SK-N-SH (cell line): Measurements from ENCODE around the gene SUMO2. TPM values are rescaled to one million over a fixed set of nuclear protein-coding genes. Genes with fewer than 3 reads are reported as not detected.

Source experiments
- CTCF ChIA-PET: fragments of 300-600, 350-600 bp; formaldehyde crosslinking; extraction: SDS; loops from one replicate; lab custom pipeline; 2021; lab: Yijun Ruan, JAX
- POLR2A ChIA-PET: fragments of 350-600 bp; sonication (Branson Sonifier 250); formaldehyde crosslinking; extraction: SDS; loops from one replicate; lab custom pipeline; 2020; ENCODE audit warnings: antibody characterized with exemption, inconsistent platforms; lab: Yijun Ruan, JAX
- DNase-seq: peaks from one replicate; pipeline ENCODE4 v3.0.0; 2012
- H2AFZ ChIP-seq: fragments of 200-600 bp; sonication (generic); 2 replicates; pipeline ENCODE4 v1.8.1; 2016; ENCODE audit warnings: antibody characterized with exemption, mild to moderate bottlenecking, low read depth
- H3F3A ChIP-seq: fragments of 200-600 bp; sonication (generic); replicated peaks from 2 replicates; pipeline ENCODE3; 2016; ENCODE audit warnings: antibody characterized with exemption, mild to moderate bottlenecking; ENCODE audit not compliant: insufficient read depth
- H3K27ac ChIP-seq, 2 experiments: fragments of 200-500 bp in 1 of 2; fragments of 200-600 bp in 1 of 2; sonication (Bioruptor generic) in 1 of 2; sonication (generic), shearing (Covaris generic) in 1 of 2; 2 replicates each; pipeline versions ENCODE4 v1.5.1 to v1.6.1; 2014 to 2016; ENCODE audit warnings: low read depth in 2 of 2, inconsistent platforms in 1 of 2, low read length in 1 of 2, mild to moderate bottlenecking in 1 of 2, mixed read lengths in 1 of 2
- H3K27me3 ChIP-seq: fragments of 200-600 bp; sonication (generic), shearing (Covaris generic); 2 replicates; pipeline ENCODE4 v1.6.1; 2016; ENCODE audit warnings: mixed run types; ENCODE audit not compliant: insufficient read depth
- H3K36me3 ChIP-seq, 2 experiments: fragments of 200-500 bp in 1 of 2; fragments of 200-600 bp in 1 of 2; sonication (Bioruptor generic) in 1 of 2; sonication (generic) in 1 of 2; replicated peaks in 1 of 2; 2 replicates each; pipeline versions ENCODE3 to v1.5.1; 2014 to 2016; ENCODE audit warnings: low read length in 1 of 2, mild to moderate bottlenecking in 1 of 2; ENCODE audit not compliant: insufficient read depth in 2 of 2, control insufficient read depth in 1 of 2
- H3K4me1 ChIP-seq, 2 experiments: fragments of 200-500 bp in 1 of 2; fragments of 200-600 bp in 1 of 2; sonication (Bioruptor generic) in 1 of 2; sonication (generic), shearing (Covaris generic) in 1 of 2; 2 replicates each; pipeline versions ENCODE4 v1.5.1 to v1.6.1; 2014 to 2016; ENCODE audit warnings: low read depth in 1 of 2, low read length in 1 of 2, mixed run types in 1 of 2; ENCODE audit not compliant: insufficient read depth in 2 of 2, control insufficient read depth in 1 of 2
- H3K4me2 ChIP-seq: fragments of 200-600 bp; sonication (generic), shearing (Covaris generic); 2 replicates; pipeline ENCODE4 v1.6.1; 2017; ENCODE audit warnings: mixed run types
- H3K4me3 ChIP-seq, 2 experiments: fragments of 200-500 bp in 1 of 2; fragments of 200-600 bp in 1 of 2; sonication (Bioruptor generic) in 1 of 2; sonication (generic), shearing (Covaris generic) in 1 of 2; 2 replicates each; pipeline versions ENCODE4 v1.5.1 to v1.8.1; 2014 to 2016; ENCODE audit warnings: low read depth in 2 of 2, inconsistent platforms in 1 of 2, low read length in 1 of 2, mild to moderate bottlenecking in 1 of 2, mixed read lengths in 1 of 2, moderate library complexity in 1 of 2
- H3K79me2 ChIP-seq: fragments of 200-600 bp; sonication (generic); 2 replicates; pipeline ENCODE4 v1.8.1; 2017; ENCODE audit warnings: mild to moderate bottlenecking; ENCODE audit not compliant: insufficient read depth
- H3K9ac ChIP-seq: fragments of 200-600 bp; sonication (generic); 2 replicates; pipeline ENCODE4 v1.6.1; 2017; ENCODE audit warnings: mixed run types
- H3K9me2 ChIP-seq: fragments of 200-600 bp; sonication (generic); 2 replicates; pipeline ENCODE4 v1.6.1; 2017; ENCODE audit warnings: mixed run types
- H3K9me3 ChIP-seq: fragments of 200-600 bp; sonication (generic); 2 replicates; pipeline ENCODE4 v1.6.1; 2017; ENCODE audit warnings: mixed run types, mild to moderate bottlenecking, moderate library complexity
- H4K20me1 ChIP-seq: fragments of 200-600 bp; sonication (generic); 2 replicates; pipeline ENCODE4 v1.6.1; 2017; ENCODE audit warnings: mild to moderate bottlenecking, mixed run types; ENCODE audit not compliant: insufficient read depth
- CTCF ChIP-seq: fragments of 200-600 bp; sonication (generic); IDR thresholded peaks from 2 replicates; pipeline ENCODE4 v1.6.1; 2017; ENCODE audit warnings: antibody characterized with exemption, mild to moderate bottlenecking, moderate library complexity
- FOSL2 ChIP-seq: IDR thresholded peaks from 2 replicates; pipeline ENCODE4 v1.4.0; 2012; ENCODE audit warnings: low read depth, mild to moderate bottlenecking, moderate library complexity, borderline replicate concordance
- FOXM1 ChIP-seq: IDR thresholded peaks from 2 replicates; pipeline ENCODE4 v1.4.0; 2012; ENCODE audit warnings: low read depth, mild to moderate bottlenecking
- GABPA ChIP-seq: IDR thresholded peaks from 2 replicates; pipeline ENCODE4 v1.4.0; 2012; ENCODE audit warnings: low read depth, mild to moderate bottlenecking
- GATA2 ChIP-seq: sonication (generic); formaldehyde crosslinking; IDR thresholded peaks from 2 replicates; pipeline ENCODE4 v1.5.0; 2020; ENCODE audit warnings: mild to moderate bottlenecking, missing genetic modification reagents
- IRF3 ChIP-seq: fragments of 150-350 bp; IDR thresholded peaks from 2 replicates; pipeline ENCODE4 v1.6.1; 2016; ENCODE audit warnings: mild to moderate bottlenecking, low read depth, low read length
- MAX ChIP-seq: IDR thresholded peaks from 2 replicates; pipeline ENCODE4 v1.4.0; 2012; ENCODE audit warnings: low read depth
- MEF2A ChIP-seq: IDR thresholded peaks from 2 replicates; pipeline ENCODE4 v1.4.0; 2012; ENCODE audit warnings: low read depth, borderline replicate concordance
- MXI1 ChIP-seq: IDR thresholded peaks from 2 replicates; pipeline ENCODE4 v1.6.1; 2012; ENCODE audit warnings: mild to moderate bottlenecking, low read depth, low read length, improper control_type of control experiment
- POLR2AphosphoS5 ChIP-seq: IDR thresholded peaks from 2 replicates; pipeline ENCODE4 v1.6.1; 2012; ENCODE audit warnings: low read depth, low read length
- RAD21 ChIP-seq: IDR thresholded peaks from 2 replicates; pipeline ENCODE4 v1.6.1; 2012; ENCODE audit warnings: mild to moderate bottlenecking, low read length
- RFX5 ChIP-seq: IDR thresholded peaks from 2 replicates; pipeline ENCODE4 v1.6.1; 2012; ENCODE audit warnings: mild to moderate bottlenecking, improper control_type of control experiment, low read length
- RXRA ChIP-seq: IDR thresholded peaks from 2 replicates; pipeline ENCODE4 v1.4.0; 2012; ENCODE audit warnings: low read depth, mild to moderate bottlenecking, borderline replicate concordance
- SMC3 ChIP-seq: IDR thresholded peaks from 2 replicates; pipeline ENCODE4 v1.6.1; 2012; ENCODE audit warnings: low read depth, low read length, improper control_type of control experiment
- TCF12 ChIP-seq: IDR thresholded peaks from 2 replicates; pipeline ENCODE4 v1.4.0; 2012
- USF2 ChIP-seq: fragments of 150-350 bp; IDR thresholded peaks from 2 replicates; pipeline ENCODE4 v1.6.1; 2017; ENCODE audit warnings: antibody characterized with exemption, low read length, low read depth, borderline replicate concordance
- YY1 ChIP-seq: IDR thresholded peaks from 2 replicates; pipeline ENCODE4 v1.4.0; 2012; ENCODE audit warnings: low read depth, mild to moderate bottlenecking
- ZBTB33 ChIP-seq: IDR thresholded peaks from 2 replicates; pipeline ENCODE4 v1.4.0; 2012; ENCODE audit warnings: low read depth, borderline replicate concordance
- WGBS: methylation state at CpG from one replicate; pipeline ENCODE4 v1.1.6; 2017; ENCODE audit warnings: low lambda C conversion rate; 5-methylcytosine and 5-hydroxymethylcytosine counted together
- polyA plus RNA-seq, 3 experiments: library from polyadenylated mRNA; depleted of rRNA; stranded (reverse); fragments of >200 nt; gene quantifications; 2 replicates each; pipeline ENCODE4 v1.2.3, GENCODE V29; 2012

The SUMO2 gene
- polyA plus RNA-seq, 1 of the 3 experiments (the other 2 are of a cell fraction) = 114 TPM

- no peak overlapping the region for H3K4me3 ChIP-seq
- DNase-seq = no peak
- peaks cover 68 to 69% of the 10 kb centered on the region in 2 experiments for H3K36me3 ChIP-seq
- WGBS = 98% methylated on average over 8 of the region's 8 CpGs
- no peaks in the 10 kb centered on the region for H3K4me1 ChIP-seq
- H3K27me3 ChIP-seq = no peaks in the 10 kb centered on the region
- no peaks in the 10 kb centered on the region for H4K20me1 ChIP-seq
- H3K27ac ChIP-seq = no peak overlapping the region
- H3K79me2 ChIP-seq = 0 out of 2 replicates have a peak, but pooled peaks cover 7% of the 10 kb centered on the region
- H3K9me2 ChIP-seq = no peaks in the 10 kb centered on the region
- TF ChIP-seq RXRA = no peak
- POLR2A ChIA-PET = interaction anchor here (0.6 kb wide), 1 partner anchor 66 kb away, joined by 3 read pairs; no protein-coding TSS in a partner anchor
- no peak overlapping the region for H3K9ac ChIP-seq
- peaks cover 10% of the 10 kb centered on the region for H3F3A ChIP-seq
- no peaks in the 10 kb centered on the region for H3K9me3 ChIP-seq
- CTCF ChIA-PET = interaction anchor here (0.8 to 6.7 kb wide), 6 partner anchors 9 to 517 kb away, joined by 4 to 79 read pairs (median 4); partner anchors contain the start of gene MIF4GD
- no peak overlapping the region for H3K4me2 ChIP-seq
- no peak overlapping the region for H2AFZ ChIP-seq
Observed at GRCh38 chr17:75231071-75231470, 48.3 kb upstream of the SUMO2 start.

DNA sequence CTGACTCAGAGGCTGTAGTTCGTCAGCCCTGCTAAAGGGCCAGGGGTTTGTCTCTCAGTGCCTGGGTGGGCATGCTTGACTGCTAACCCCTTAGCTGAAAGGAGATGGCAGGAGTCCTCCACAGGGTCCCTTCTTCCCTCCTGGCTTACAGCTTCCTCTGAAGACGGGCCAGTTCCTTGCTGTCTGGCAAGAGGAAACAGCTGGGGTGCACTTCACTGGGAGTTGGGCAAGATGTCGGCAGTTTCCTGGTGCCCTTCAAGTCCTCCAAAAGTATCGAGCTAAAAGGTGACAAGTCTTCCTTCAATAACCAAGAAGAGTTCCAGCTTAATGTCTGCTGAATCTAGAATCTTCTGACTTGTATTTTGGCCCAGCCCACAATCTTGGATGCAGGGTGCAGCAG, 46.1 kb upstream of the SUMO2 start:
- Histone ChIP-seq H3K9me2 (no peaks in the 10 kb centered on the region), H4K20me1 (no peaks in the 10 kb centered on the region), H3K9me3 (no peaks in the 10 kb centered on the region), H3K4me3 (no peak overlapping the region), H3F3A (no peaks in the 10 kb centered on the region), H3K4me2 (no peak overlapping the region), H3K4me1 (no peaks in the 10 kb centered on the region), H3K27ac (no peak overlapping the region), H3K36me3 (peaks cover 53 to 62% of the 10 kb centered on the region in 2 experiments), H2AFZ (no peak overlapping the region), H3K9ac (no peak overlapping the region), H3K79me2 (peaks cover 7% of the 10 kb centered on the region; the same call in 1 of the 2 replicates), H3K27me3 (no peaks in the 10 kb centered on the region)
- no peak for TF ChIP-seq GATA2 (CRISPR knock-in tag)
- TF ChIP-seq MXI1 = no peak
- TF ChIP-seq SMC3 = no peak
- no peak for TF ChIP-seq TCF12
- TF ChIP-seq RAD21 = no peak
- no peak for TF ChIP-seq RFX5
- no peak for TF ChIP-seq MEF2A
- no peak for TF ChIP-seq IRF3
- TF ChIP-seq FOXM1 = no peak
- no peak for TF ChIP-seq CTCF
- TF ChIP-seq GABPA = no peak
- no peak for TF ChIP-seq FOSL2
- no peak for TF ChIP-seq ZBTB33
- no peak for TF ChIP-seq MAX
- TF ChIP-seq POLR2AphosphoS5 = no peak
- no peak for TF ChIP-seq YY1
- no peak for TF ChIP-seq USF2
- WGBS = 79% methylated on average over 4 of the region's 4 CpGs
- ChIA-PET CTCF (interaction anchor here (1.0 to 6.7 kb wide), 6 partner anchors 11 to 196 kb away, joined by 3 to 79 read pairs (median 4); partner anchors contain the start of genes GGA3 and MRPS7), POLR2A (interaction anchor here (1.0 kb wide), 1 partner anchor 41 kb away, joined by 3 read pairs; no protein-coding TSS in a partner anchor)
- no peak for DNase-seq
